Nephron (organoid): ENCODE results near the gene MVP.
A peak's percentile ranks its signal among the peaks of the same experiment; 100 is the strongest.

ENCODE experiments used
- H3K27ac Mint-ChIP-seq, 3 experiments: 2 replicates each; pipeline ENCODE4 v1.8.0; 2020; ENCODE audit warnings: mixed read lengths in 3 of 3, mild to moderate bottlenecking in 2 of 3, moderate library complexity in 1 of 3
- H3K27me3 Mint-ChIP-seq: 2 replicates; pipeline ENCODE4 v1.8.0; 2021; ENCODE audit warnings: low read depth, mild to moderate bottlenecking, moderate library complexity, mixed read lengths
- H3K36me3 Mint-ChIP-seq: 2 replicates; pipeline ENCODE4 v1.8.0; 2020; ENCODE audit warnings: low read depth, mixed read lengths
- H3K4me1 Mint-ChIP-seq: 2 replicates; pipeline ENCODE4 v1.8.0; 2020; ENCODE audit warnings: mixed read lengths
- H3K4me3 Mint-ChIP-seq, 3 experiments: 2 replicates each; pipeline ENCODE4 v1.8.0; 2020; ENCODE audit warnings: mild to moderate bottlenecking in 3 of 3, mixed read lengths in 3 of 3, moderate library complexity in 2 of 3
- H3K9me3 Mint-ChIP-seq: 2 replicates; pipeline ENCODE4 v1.8.0; 2020; ENCODE audit warnings: mixed read lengths
- CTCF ChIP-seq, 3 experiments: fragments of 200-600 bp; sonication (generic); IDR thresholded peaks; one replicate each; pipeline ENCODE4 v1.5.0; 2021; ENCODE audit warnings: antibody characterized with exemption in 3 of 3; ENCODE audit not compliant: unreplicated experiment in 3 of 3

MVP gene

GRCh38 chr16:29809031-29809747 is 11.1 kb upstream of the MVP start:
- Mint-ChIP-seq H3K4me1 (peaks cover 43% of the 10 kb centered on the region), H3K4me3 (peak overlapping the region; percentile 82 to 92 (median 92)), H3K36me3 (peaks cover 10% of the 10 kb centered on the region), H3K27me3 (no peaks in the 10 kb centered on the region), H3K9me3 (no peaks in the 10 kb centered on the region), H3K27ac (peak overlapping the region; percentile 86 to 98 (median 92))
- TF ChIP-seq CTCF (IDR thresholded peaks at IDR 0.05; ENCODE audit: unreplicated experiment in 3 of 3), result no peak

GRCh38 chr16:29809850-29810698 is 10.2 kb upstream of the MVP start:
- peaks cover 43% of the 10 kb centered on the region for H3K4me1 Mint-ChIP-seq
- no peak for TF ChIP-seq CTCF (IDR thresholded peaks at IDR 0.05; ENCODE audit: unreplicated experiment in 3 of 3)
- H3K27me3 Mint-ChIP-seq, result no peaks in the 10 kb centered on the region
- H3K4me3 Mint-ChIP-seq, result peak overlapping the region; percentile 86 to 95 (median 94)
- H3K9me3 Mint-ChIP-seq, result no peaks in the 10 kb centered on the region
- peak overlapping the region; percentile 90 to 99 (median 91) for H3K27ac Mint-ChIP-seq
- peaks cover 10% of the 10 kb centered on the region for H3K36me3 Mint-ChIP-seq

- peak overlapping the region; percentile 90 to 99 (median 91) for H3K27ac Mint-ChIP-seq
- H3K27me3 Mint-ChIP-seq, result no peaks in the 10 kb centered on the region
Measured at GRCh38 chr16:29810699-29811169, 9.5 kb upstream of the MVP start.

GRCh38 chr16:29811170-29811895 is 8.9 kb upstream of the MVP start:
- Mint-ChIP-seq H3K9me3 (no peaks in the 10 kb centered on the region), H3K27me3 (no peaks in the 10 kb centered on the region), H3K4me3 (peak overlapping the region; percentile 86 to 95 (median 94)), H3K27ac (peak overlapping the region; percentile 90 to 99 (median 91)), H3K36me3 (peaks cover 10% of the 10 kb centered on the region), H3K4me1 (peaks cover 49% of the 10 kb centered on the region)
- TF ChIP-seq CTCF (IDR thresholded peaks at IDR 0.05; ENCODE audit: unreplicated experiment in 3 of 3), result no peak

More at GRCh38 chr16:29810699-29811169, 9.5 kb upstream of the MVP start:
- Mint-ChIP-seq H3K4me1 (peaks cover 45% of the 10 kb centered on the region), H3K4me3 (peak overlapping the region; percentile 86 to 95 (median 94)), H3K9me3 (no peaks in the 10 kb centered on the region), H3K36me3 (peaks cover 10% of the 10 kb centered on the region)
- TF ChIP-seq CTCF (IDR thresholded peaks at IDR 0.05; ENCODE audit: unreplicated experiment in 3 of 3), result no peak

- H3K27ac Mint-ChIP-seq, result peak within 1 kb of the TSS; percentile 90 to 99 (median 94)
- H3K36me3 Mint-ChIP-seq, result peaks cover 14% of the 10 kb centered on the region
- no peaks in the 10 kb centered on the region for H3K27me3 Mint-ChIP-seq
Measured at GRCh38 chr16:29811896-29812665, 8.2 kb upstream of the MVP start, which contains the start of gene PRRT2. Gene PRRT2 (plus strand): TSS chr16:29812193. CDS start chr16:29813055, 862 bp downstream.

More at GRCh38 chr16:29811896-29812665, 8.2 kb upstream of the MVP start, which contains the start of gene PRRT2:
- H3K9me3 Mint-ChIP-seq, result no peaks in the 10 kb centered on the region
- peaks cover 55% of the 10 kb centered on the region for H3K4me1 Mint-ChIP-seq
- TF ChIP-seq CTCF (IDR thresholded peaks at IDR 0.05; ENCODE audit: unreplicated experiment in 3 of 3), result no peak
- H3K4me3 Mint-ChIP-seq, result peak within 1 kb of the TSS; percentile 86 to 95 (median 94)
